GM12864 (cell line): ENCODE results near the gene NRL.
A peak's percentile ranks its signal among the peaks of the same experiment; 100 is the strongest.

Source experiments
- DNase-seq: peaks from one replicate; pipeline ENCODE4 v3.0.0-alpha.2; 2011; ENCODE audit warnings: low read depth
- H3K4me3 ChIP-seq: 2 replicates; pipeline ENCODE4 v1.5.1; 2011; ENCODE audit warnings: mild to moderate bottlenecking, low read depth, low read length, control low read depth
- CTCF ChIP-seq: IDR thresholded peaks from 2 replicates; pipeline ENCODE4 v1.5.1; 2011; ENCODE audit warnings: low read depth, mild to moderate bottlenecking, moderate library complexity, low read length, control low read depth, inconsistent platforms; ENCODE audit errors: missing control alignments

NRL gene

GRCh38 chr14:24143511-24143910 is 28.8 kb upstream of the NRL start:
- DNase-seq: no peak
- TF ChIP-seq CTCF: no peak
- H3K4me3 ChIP-seq: no peak overlapping the region

GRCh38 chr14:24141097-24141880 is 26.5 kb upstream of the NRL start, which contains the start of gene EMC9:
Gene EMC9, minus strand, starts transcription at chr14:24141591. Its CDS starts 287 bp downstream, at chr14:24141304.
- TF ChIP-seq CTCF: peak; percentile 34
- peak; percentile 99 for DNase-seq
- H3K4me3 ChIP-seq: peak within 1 kb of the TSS; percentile 70

- DNase-seq: no peak
- peak; percentile 24 for TF ChIP-seq CTCF
- H3K4me3 ChIP-seq: peak overlapping the region; percentile 70
Observed at GRCh38 chr14:24139272-24139934, 24.7 kb upstream of the NRL start.

- no peak for TF ChIP-seq CTCF
- no peak for DNase-seq
- no peak overlapping the region; the same call in 1 of the 2 replicates for H3K4me3 ChIP-seq
Observed at GRCh38 chr14:24138396-24139271, 23.9 kb upstream of the NRL start.

- H3K4me3 ChIP-seq: no peak overlapping the region
- no peak for DNase-seq
- TF ChIP-seq CTCF: no peak
Observed at GRCh38 chr14:24137529-24138395, 23.0 kb upstream of the NRL start.
